ENCODE data around the gene NEK8.

NEK8 gene

GRCh38 chr17:28728364-28729200 is at the start of gene NEK8:
Gene NEK8, plus strand, starts transcription at chr17:28728788. Its CDS starts 26 bp downstream, at chr17:28728814.
- peak; percentile 95 for DNase-seq (ENCODE audit: low spot score)

GRCh38 chr17:28682655-28683054 is 45.9 kb upstream of the NEK8 start:
- no peak for DNase-seq (ENCODE audit: low spot score)

DNA sequence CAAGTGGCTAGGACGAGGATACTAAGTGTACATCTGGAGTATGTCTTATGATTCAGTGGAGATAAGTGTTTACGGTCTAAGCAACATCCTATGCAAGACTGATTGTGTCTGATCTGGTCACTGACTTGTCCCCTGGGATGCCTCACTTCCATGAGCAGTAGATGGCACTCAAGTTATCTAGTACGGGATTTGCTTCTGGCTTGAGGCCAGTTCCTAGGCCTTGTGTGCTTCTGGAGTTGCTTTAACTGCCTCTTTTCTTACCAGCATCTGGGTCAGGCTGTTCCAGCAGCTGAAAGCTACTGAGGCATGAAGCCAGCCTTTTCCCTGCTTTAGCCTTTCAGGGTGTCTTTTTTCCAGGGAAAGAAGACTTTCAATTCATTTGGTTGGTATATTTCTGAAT is 43.6 kb upstream of the NEK8 start:
- DNase-seq (ENCODE audit: low spot score), result no peak

- no peak for DNase-seq (ENCODE audit: low spot score)
These were observed 43.2 kb upstream of the NEK8 start for GRCh38 chr17:28685366-28685765.

DNA sequence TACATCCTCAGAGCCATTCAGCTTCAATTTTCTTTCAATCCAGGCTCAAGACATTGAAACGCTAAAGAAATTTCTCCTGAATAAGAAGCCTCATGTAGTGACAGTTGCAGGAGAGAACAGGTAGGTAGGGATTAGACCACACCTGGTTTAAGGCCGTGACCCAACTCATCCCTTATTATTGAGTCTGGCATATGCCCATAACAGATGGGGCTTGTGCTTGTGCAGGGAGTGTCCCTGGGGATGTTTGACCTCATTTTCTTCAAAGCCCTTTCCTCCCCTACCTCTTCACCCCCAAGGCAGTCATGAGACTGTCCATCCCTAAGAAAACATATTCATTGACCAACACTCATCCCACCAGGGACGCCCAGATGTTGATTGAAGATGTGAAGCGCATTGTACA is 42.3 kb upstream of the NEK8 start:
- no peak for DNase-seq (ENCODE audit: low spot score)

DNA sequence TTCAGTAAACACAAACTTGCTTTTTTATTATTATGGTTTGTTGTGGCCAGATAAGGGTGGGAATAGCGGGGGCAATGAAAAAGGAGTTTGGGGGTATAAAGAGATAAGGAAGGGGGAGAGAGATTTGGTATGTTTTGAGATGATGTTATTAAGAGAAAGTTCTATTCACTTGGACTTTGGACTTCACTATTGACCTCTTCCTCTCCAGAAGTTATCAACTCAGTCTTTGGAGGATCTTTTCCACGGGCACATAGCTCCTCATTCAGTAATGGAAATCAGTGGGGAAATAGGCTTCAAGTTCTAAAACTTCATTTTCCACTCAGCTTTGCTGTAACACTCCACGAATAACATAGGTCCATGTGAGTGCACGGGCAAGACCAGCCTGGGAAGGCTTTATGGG is 40.1 kb upstream of the NEK8 start:
- no peak for DNase-seq (ENCODE audit: low spot score)

GRCh38 chr17:28689011-28689410 is 39.6 kb upstream of the NEK8 start:
- no peak for DNase-seq (ENCODE audit: low spot score)

- no peak for DNase-seq (ENCODE audit: low spot score)
These were observed 34.7 kb upstream of the NEK8 start for GRCh38 chr17:28693869-28694268.

GRCh38 chr17:28698253-28698941 is 30.2 kb upstream of the NEK8 start:
- DNase-seq (ENCODE audit: low spot score), result no peak

DNA sequence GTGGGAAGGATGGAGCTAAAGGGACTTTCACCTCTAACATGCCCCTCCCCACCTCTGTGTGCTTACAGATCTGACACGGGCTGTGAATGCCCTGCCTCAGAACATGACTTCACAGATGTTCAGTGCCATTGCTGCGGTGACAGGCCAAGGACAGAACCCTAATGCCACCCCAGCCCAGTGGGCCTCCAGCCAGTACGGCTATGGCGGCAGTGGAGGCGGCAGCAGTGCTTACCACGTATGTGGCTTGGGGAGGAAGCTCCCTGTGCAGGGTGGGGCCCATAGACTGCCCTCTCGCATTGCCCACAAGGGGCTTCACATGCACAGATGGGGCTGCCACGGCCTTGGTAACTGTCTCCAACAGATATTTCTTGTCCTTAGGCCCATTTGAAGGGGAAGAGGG is 28.3 kb upstream of the NEK8 start:
- no peak for DNase-seq (ENCODE audit: low spot score)

GRCh38 chr17:28700830-28701492 is 27.6 kb upstream of the NEK8 start:
- DNase-seq (ENCODE audit: low spot score), result no peak

GRCh38 chr17:28702026-28702751 is 26.4 kb upstream of the NEK8 start:
- no peak for DNase-seq (ENCODE audit: low spot score)

DNA sequence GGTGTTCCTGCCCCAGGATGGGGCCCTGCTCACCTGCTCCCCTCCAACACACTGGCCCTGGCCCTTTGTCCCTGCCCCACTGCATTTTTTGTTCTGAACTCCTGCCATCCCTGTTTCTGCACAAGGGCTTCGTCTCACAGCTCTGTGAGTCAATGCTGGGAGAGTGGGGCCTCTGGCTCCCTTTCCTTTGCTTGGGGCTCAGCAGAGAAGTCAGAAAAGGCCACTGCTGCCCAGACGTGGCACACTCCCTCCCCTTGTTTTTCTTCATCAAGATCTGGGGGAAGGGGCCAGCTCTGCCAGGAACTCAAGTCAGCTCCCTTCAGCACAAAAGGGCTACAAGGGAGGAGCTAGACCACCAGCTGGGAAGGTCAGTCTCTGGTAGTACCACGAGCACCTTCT is 25.8 kb upstream of the NEK8 start:
- DNase-seq (ENCODE audit: low spot score), result no peak

DNA sequence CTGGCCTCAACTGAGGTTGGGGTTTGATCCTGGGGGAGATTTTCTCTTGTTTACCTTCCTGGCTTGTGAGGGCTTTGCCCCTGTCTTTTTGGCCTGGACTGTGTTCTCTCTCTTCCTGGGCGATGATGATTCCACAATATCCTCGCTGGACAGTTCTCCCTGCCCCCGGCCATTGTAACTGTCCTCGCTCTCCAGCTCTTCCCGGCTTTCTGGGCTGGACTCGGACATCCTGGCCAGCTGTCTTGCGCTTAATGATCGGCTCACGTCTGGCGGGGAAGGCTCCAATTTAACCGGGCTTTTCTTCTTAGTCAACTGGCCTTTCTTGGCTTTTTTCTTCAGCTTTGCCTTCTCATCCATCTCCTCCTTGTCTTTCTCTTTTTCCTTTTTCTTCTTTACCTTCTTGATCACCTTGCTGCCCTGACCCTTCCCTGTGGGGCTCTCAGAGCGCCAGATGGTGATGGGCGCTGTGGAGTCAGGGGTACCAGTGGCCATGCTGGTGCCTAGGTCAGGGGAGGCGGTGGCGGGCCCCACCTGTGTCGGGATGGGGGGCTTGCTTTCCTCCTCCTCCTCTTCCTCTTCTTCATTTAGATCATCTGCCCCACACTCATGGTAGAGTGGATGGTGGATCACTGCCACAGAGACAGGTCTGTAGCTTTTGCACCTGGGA is 24.9 kb upstream of the NEK8 start:
- no peak for DNase-seq (ENCODE audit: low spot score)

DNA sequence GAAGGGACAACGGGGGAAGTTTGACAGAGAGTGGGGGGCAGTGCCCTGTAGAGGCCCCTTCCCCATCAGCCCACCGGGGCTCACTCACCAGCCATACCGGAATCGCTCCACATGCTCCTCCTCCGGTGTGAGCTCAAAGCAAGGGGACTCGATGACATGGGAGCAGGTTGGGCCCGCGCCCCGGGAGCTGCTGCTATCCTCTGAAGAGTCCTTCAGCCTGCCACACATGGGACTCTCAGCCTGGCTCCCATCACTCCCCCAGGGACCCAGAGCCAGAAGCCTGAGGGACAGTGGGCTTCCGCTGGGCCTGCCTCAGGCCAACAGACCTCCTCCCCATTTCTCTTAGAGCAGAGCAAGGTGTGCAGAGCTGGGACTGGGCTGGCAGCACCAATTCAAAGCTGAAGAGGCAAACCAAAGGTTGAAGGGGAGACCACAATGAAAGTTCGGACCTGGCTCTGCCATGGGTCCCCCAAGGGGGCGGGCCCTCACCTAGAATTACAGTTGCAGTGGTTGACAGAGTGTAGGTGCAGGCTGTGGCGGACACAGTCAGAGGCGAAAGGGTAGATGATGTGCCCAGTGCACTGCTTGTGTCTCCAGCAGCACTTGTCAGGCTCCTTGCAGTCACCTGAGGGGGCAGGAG is 24.2 kb upstream of the NEK8 start:
- no peak for DNase-seq (ENCODE audit: low spot score)

- DNase-seq (ENCODE audit: low spot score), result no peak
These were observed 23.4 kb upstream of the NEK8 start for GRCh38 chr17:28705074-28705659.

GRCh38 chr17:28705728-28706334 is 22.8 kb upstream of the NEK8 start:
- no peak for DNase-seq (ENCODE audit: low spot score)

DNA sequence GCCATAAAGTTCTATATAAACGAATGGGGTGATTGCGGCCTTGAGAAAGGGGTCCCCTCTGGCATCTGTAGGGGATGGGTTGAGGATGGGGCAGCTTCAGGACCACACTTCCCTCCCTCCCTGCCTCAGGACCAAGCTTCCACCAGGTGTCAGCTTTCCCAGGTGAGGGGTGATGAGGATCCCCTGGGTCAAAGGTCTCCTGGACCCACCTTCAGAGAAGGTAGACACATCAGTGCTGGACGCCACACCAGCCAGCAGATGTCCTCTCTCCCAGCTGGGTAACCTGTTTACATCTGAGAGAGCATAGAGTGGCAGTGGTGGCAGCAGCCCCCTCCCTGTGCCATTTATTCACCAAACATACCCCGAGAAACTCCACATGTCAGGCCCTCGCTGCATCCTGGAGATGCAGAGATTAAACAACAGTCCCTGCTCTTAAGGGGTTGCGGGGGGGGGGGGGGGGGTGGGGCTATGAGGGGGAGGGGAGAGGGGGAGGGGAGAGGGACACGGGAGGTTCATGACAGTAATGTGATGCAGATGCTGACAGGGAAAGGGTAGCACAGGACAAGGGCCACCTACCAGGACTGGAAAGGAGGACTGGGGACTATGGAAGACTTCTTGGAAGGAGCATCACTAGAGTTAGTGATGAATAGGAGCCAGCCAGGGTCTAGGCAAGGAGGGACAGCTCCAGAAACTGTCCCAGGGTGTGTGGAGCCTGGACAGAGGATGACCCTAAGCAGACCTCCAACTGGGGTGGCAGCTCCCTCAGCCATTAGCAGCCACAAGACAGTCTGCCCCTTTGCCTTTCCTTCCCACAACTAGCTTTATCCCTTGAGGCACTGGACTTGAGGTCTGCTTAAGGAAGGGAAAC is 21.9 kb upstream of the NEK8 start:
- DNase-seq (ENCODE audit: low spot score), result no peak

DNA sequence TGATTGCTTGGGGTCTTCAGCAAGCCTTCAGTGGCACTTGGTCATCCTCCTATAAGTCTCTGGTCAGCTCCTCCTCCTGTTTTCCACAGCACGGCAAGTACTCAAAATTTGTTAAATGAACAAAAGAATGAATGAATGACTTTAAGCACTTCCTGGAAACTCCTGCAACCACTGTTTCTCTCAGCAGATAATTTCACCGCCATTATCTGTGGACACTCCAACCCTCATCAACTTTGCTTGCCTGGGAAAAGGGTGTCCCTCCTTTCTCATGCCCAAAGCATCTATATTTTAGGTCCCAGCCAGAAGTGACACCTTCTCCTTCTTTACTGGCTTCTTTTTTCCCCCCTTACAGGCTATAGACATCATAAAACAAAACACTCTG is 21.3 kb upstream of the NEK8 start:
- DNase-seq (ENCODE audit: low spot score), result no peak

All from CD4-positive, alpha-beta T cell treated with Interleukin-6 at 100 ng/mL for 8 hours (primary cell).